ENCODE results near the gene SND1.

GRCh38 chr7:127751490-127752448 lies 99.8 kb downstream of the SND1 start:
- no peak for TF ChIP-seq CTCF (IDR thresholded peaks at IDR 0.05 in 2 of 3, conservative IDR thresholded peaks at IDR 0.05 in 1 of 3; ENCODE audit: control insufficient read depth in 2 of 3, extremely low read depth in 1 of 3, insufficient read depth in 1 of 3, low read depth in 3 of 3, low read length in 3 of 3)
- no peak for TF ChIP-seq CEBPB (IDR thresholded peaks at IDR 0.05; ENCODE audit: borderline replicate concordance in 1 of 2, low read depth in 2 of 2, low read length in 2 of 2)
- no peak for TF ChIP-seq ATF3 (IDR thresholded peaks at IDR 0.05; ENCODE audit: borderline replicate concordance, extremely low read depth, low read depth, low read length)
- TF ChIP-seq RUNX3 (IDR thresholded peaks at IDR 0.05; ENCODE audit: low read length): no peak
- no peak for TF ChIP-seq RCOR1 (conservative IDR thresholded peaks at IDR 0.05; ENCODE audit: low read depth, low read length)
- no peak for TF ChIP-seq RAD21 (IDR thresholded peaks at IDR 0.05; ENCODE audit: insufficient read depth, low read depth, low read length)
- TF ChIP-seq PKNOX1 (IDR thresholded peaks at IDR 0.05): no peak
- no peak for TF ChIP-seq FOXM1 (IDR thresholded peaks at IDR 0.05; ENCODE audit: low read depth, low read length)

Data from GM12878 (cell line).